Caco-2 (cell line): Measurements from ENCODE around the gene DGCR2. TPM values are rescaled to one million over a fixed set of nuclear protein-coding genes. Genes with fewer than 3 reads are reported as not detected.
"Not testable (repeated sequence)": the region's sequence is repeated elsewhere in the genome, so short reads cannot be mapped to it uniquely, and the experiment has no call there.

ENCODE experiments used
- BruUV-seq: library from RNA; stranded (reverse); fragments of 400-500 nt; replicated peaks from 2 replicates; lab custom pipeline; 2021; lab: Mats Ljungman, UMichigan
- CTCF ChIA-PET: fragments of 300-600 bp; sonication (Branson Sonifier 250); formaldehyde crosslinking; loops from one replicate; lab custom pipeline; 2022; ENCODE audit warnings: antibody characterized with exemption; lab: Charles Lee
- POLR2A ChIA-PET: fragments of 300-600 bp; sonication (Branson Sonifier 250); formaldehyde crosslinking; loops from one replicate; lab custom pipeline; 2022; ENCODE audit warnings: antibody characterized with exemption; lab: Charles Lee
- DNase-seq, 2 experiments: peaks; one replicate each; pipeline versions ENCODE4 v3.0.0 to v3.0.0-alpha.2; 2020 to 2022
- H3K27me3 ChIP-seq: replicated peaks from 2 replicates; pipeline ENCODE4 v1.6.0; 2011; ENCODE audit warnings: low read length; ENCODE audit not compliant: control insufficient read depth, insufficient read depth
- H3K36me3 ChIP-seq: 2 replicates; pipeline ENCODE4 v1.5.1; 2011; ENCODE audit warnings: low read length; ENCODE audit not compliant: control insufficient read depth, insufficient read depth
- H3K4me1 ChIP-seq: fragments of 250-450 bp; sonication (Bioruptor Pico); 2 replicates; pipeline ENCODE4 v1.5.1; 2020; ENCODE audit warnings: mild to moderate bottlenecking
- H3K4me3 ChIP-seq: 2 replicates; pipeline ENCODE4 v1.5.1; 2011; ENCODE audit warnings: low read depth, mild to moderate bottlenecking, control low read depth, low read length
- H3K9me3 ChIP-seq: fragments of 250-450 bp; sonication (Bioruptor Pico); 2 replicates; pipeline ENCODE4 v1.5.1; 2020; ENCODE audit warnings: mild to moderate bottlenecking, moderate library complexity
- H3K27ac Mint-ChIP-seq: one replicate; pipeline ENCODE4 v1.8.0; 2022; ENCODE audit warnings: mixed read lengths; ENCODE audit not compliant: unreplicated experiment
- H3K27me3 Mint-ChIP-seq: one replicate; pipeline ENCODE4 v1.8.0; 2022; ENCODE audit warnings: mixed read lengths; ENCODE audit not compliant: insufficient read depth, unreplicated experiment
- H3K36me3 Mint-ChIP-seq: one replicate; pipeline ENCODE4 v1.8.0; 2022; ENCODE audit warnings: mild to moderate bottlenecking, mixed read lengths; ENCODE audit not compliant: insufficient read depth, unreplicated experiment
- H3K4me1 Mint-ChIP-seq: one replicate; pipeline ENCODE4 v1.8.0; 2022; ENCODE audit warnings: low read depth, mixed read lengths; ENCODE audit not compliant: unreplicated experiment
- H3K4me3 Mint-ChIP-seq: one replicate; pipeline ENCODE4 v1.8.0; 2022; ENCODE audit warnings: mild to moderate bottlenecking, moderate library complexity, mixed read lengths; ENCODE audit not compliant: unreplicated experiment
- H3K9me3 Mint-ChIP-seq: one replicate; pipeline ENCODE4 v1.8.0; 2022; ENCODE audit warnings: mixed read lengths; ENCODE audit not compliant: unreplicated experiment
- intact Hi-C: fragments of 100-400 bp; cut with micrococcal nuclease; formaldehyde crosslinking; loops from one replicate; pipeline ENCODE4 v1.10.0; 2022; ENCODE audit not compliant: unreplicated experiment
- total RNA-seq: library from RNA; stranded (reverse); gene quantifications from 2 replicates; pipeline ENCODE4 v1.2.3, GENCODE V29; 2022

Gene DGCR2
- total RNA-seq, 1 experiment from 2014 or later: 67.9 TPM

DNA sequence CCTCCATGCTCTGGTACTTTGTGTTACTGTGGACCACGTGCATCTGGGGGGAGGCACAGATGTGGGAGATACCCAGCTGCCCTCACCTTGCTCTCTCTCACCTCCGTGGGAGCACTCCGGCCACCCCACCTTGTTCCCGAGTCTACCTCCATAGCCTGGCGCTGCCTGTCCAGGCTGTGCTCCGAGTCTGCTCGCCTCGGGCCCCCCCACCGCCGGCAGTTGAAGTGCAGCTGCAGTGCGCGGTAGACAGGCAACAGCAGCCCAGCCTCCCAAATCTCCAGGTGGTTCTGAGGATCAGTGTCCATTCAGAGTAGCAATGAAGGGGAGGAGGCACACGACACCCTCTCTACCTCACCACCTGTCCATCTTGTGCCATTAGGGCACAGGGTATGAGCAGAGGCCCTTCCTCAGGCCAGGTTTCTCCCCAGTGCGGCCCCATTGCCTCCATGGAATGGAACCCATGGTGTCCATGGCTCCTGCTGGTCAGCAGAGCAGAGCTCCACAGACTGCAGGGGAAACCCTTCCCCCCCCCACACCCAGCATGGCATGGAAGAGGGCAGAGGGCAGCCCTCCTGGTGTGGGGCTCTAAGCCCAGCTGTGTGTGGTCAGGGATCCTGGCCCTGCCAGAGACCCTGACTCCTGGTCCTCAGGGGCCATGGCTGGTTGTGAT, 89.2 kb downstream of the DGCR2 start:
- Mint-ChIP-seq H3K27ac (peak overlapping the region; percentile 19), H3K36me3 (peaks cover 44% of the 10 kb centered on the region)
- intact Hi-C loops: loop anchor here (10.0 kb wide), 1 partner anchor 52 kb away; no protein-coding TSS in a partner anchor
- H3K27me3 ChIP-seq, H3K4me3 Mint-ChIP-seq, H3K4me3 ChIP-seq, H3K9me3 ChIP-seq, BruUV-seq, POLR2A ChIA-PET, H3K9me3 Mint-ChIP-seq, H3K4me1 Mint-ChIP-seq, H3K36me3 ChIP-seq, H3K4me1 ChIP-seq, H3K27me3 Mint-ChIP-seq, DNase-seq: not testable (repeated sequence)
- CTCF ChIA-PET: interaction anchor here (0.6 kb wide), 1 partner anchor 247 kb away, joined by 3 read pairs; no protein-coding TSS in a partner anchor

DNA sequence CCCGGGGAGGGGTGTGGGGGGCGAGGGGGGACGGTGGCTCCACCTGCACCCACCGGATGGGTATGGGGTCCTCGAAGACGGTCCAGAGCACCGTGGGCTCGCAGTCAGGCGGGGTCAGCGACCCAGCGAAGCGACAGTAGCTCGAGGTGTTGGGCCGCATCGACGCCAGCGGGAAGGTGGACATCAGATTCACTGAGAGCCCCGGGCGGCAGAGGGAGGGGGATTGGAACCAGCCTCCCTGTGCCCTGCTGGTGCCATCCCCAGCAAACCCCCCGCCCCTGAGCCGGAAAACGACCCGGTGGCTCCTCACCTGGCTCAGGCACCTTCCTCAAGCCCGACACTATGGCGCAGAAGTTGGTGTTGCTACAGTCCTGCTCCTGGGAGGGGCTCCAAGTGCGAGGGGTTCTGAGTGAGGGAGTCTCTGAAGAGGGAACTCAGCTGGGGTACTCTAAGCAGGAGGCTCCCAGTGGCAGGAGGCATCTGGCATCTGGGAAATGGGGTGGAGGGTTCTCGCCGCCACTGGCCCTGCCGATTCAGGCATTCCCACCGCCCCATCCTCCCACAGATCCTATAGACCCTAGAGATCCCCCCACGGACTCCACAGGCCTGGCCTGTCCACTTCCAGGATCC, 89.9 kb downstream of the DGCR2 start:
- CTCF ChIA-PET, H3K27me3 Mint-ChIP-seq: not testable (repeated sequence)
- H3K36me3 Mint-ChIP-seq: peaks cover 36% of the 10 kb centered on the region

DNA sequence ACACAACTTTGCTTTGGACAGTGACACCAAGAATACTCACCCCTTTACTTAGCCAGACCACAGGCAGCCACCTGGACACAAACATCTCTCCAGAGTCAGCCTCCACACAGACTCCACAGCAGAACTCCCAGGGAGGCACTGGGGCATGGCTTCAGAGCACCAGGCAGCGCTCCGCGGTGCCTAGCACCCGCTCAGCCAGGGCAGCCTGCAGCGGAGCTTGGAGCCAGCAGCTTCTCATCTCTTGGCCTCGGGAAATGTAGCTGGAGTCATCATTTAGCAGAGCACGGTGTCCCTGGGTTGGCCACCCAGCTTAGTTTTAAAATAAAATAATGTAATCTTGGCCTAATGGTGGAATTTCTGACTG, 91.3 kb downstream of the DGCR2 start:
- H3K4me3 Mint-ChIP-seq, H3K4me1 Mint-ChIP-seq, DNase-seq, BruUV-seq, H3K27me3 ChIP-seq, POLR2A ChIA-PET, CTCF ChIA-PET, H3K27ac Mint-ChIP-seq, H3K27me3 Mint-ChIP-seq, H3K4me1 ChIP-seq, H3K4me3 ChIP-seq, H3K9me3 ChIP-seq, H3K9me3 Mint-ChIP-seq, H3K36me3 ChIP-seq: not testable (repeated sequence)
- intact Hi-C loops: loop anchor here (10.0 kb wide), 1 partner anchor 54 kb away; no protein-coding TSS in a partner anchor
- peaks cover 29% of the 10 kb centered on the region for H3K36me3 Mint-ChIP-seq

More for the DNA sequence above, 89.9 kb downstream of the DGCR2 start:
- H3K4me1 ChIP-seq, BruUV-seq, POLR2A ChIA-PET, H3K9me3 Mint-ChIP-seq, H3K36me3 ChIP-seq, H3K4me3 ChIP-seq, H3K4me3 Mint-ChIP-seq, DNase-seq, H3K4me1 Mint-ChIP-seq, H3K27ac Mint-ChIP-seq, H3K27me3 ChIP-seq, H3K9me3 ChIP-seq: not testable (repeated sequence)
- intact Hi-C loops: loop anchor here (10.0 kb wide), 1 partner anchor 53 kb away; no protein-coding TSS in a partner anchor

DNA sequence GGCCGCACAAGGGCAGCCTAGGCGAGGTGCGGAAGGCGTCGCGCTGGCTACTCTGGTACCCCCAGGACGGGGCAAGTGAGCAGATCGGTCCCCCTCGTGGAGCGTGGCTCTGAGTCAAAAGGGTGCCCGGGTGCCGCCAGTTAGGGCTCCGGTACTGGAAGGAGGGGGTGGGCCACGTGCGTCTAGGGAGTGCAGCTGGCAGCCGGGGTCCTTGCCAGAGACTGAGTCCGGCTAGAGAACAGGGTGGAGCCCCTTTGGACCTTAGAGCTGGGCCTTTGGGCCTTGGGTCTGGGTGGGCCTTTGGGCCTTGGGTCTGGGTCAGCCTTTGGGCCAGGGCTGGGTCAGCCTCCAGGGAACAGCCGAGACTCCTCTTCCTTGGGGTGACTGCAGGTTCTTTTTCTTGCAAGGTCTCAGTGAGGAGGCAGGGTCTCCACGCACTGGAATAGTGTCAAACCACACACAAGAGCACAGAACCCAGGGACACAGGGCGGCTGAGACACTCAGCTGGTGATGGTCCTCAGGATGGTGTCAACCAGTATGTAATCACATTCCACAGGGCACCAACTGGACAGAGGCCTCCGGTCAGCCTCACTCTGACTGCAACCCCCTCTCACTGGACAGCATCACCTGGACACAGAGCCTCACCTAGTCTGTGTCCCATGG, 91.9 kb downstream of the DGCR2 start:
- H3K27ac Mint-ChIP-seq, H3K4me1 ChIP-seq, H3K27me3 ChIP-seq, DNase-seq, H3K9me3 Mint-ChIP-seq, BruUV-seq, CTCF ChIA-PET, H3K36me3 ChIP-seq, H3K4me3 ChIP-seq, H3K4me3 Mint-ChIP-seq, H3K27me3 Mint-ChIP-seq, H3K4me1 Mint-ChIP-seq, H3K9me3 ChIP-seq, POLR2A ChIA-PET: not testable (repeated sequence)
- peaks cover 24% of the 10 kb centered on the region for H3K36me3 Mint-ChIP-seq
- intact Hi-C loops: loop anchor here (10.0 kb wide), 1 partner anchor 54 kb away; no protein-coding TSS in a partner anchor

DNA sequence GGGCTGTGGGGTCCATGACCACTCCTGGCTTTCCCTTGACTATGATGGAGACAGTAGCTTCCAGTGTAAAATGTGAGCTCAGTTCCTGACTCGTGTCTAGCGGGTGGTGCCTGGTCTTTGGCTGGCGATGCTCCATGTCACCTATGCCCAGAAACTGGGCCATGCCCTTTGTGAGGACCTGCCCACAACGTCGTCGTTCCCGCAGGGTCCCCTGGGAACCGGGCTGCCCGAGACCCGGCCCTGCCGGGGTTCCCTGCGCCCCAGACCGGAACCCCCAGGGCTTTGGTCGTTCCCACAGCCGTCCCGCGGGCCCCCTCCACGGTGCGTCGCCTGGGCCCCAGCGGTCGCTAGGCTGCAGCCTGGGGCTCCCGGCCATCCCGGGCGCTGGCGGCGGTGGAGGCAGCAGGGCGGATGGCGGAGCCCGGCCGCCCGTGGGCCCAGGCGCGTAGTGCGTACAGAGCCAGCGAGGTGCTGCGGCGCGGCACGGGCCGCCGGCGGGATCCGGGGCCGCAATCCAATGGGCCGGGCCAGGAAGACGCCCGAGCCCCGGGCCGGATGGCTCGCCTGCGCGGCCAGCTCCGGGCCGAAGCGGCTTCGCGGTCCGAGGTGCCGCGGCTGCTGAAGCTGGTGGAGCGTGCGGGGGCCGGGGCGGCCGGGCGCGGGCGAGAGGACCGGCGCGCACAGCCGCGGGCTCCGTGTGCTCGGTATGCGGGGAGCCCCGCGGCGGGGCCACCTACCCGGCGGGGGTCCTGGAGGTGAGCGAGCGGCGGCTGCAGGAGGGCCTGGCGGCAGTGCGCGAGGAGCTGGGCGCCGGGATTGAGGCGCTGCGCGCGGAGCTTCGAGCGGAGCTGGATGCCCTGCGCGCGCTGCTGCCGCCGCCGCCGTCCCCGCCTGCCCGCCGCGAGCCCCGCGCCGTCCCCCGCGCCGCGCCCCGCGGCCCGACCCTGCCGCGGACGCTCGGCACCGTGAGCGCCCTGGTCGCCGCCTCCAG, 92.8 kb downstream of the DGCR2 start:
- CTCF ChIA-PET, H3K4me3 Mint-ChIP-seq, H3K9me3 ChIP-seq, BruUV-seq, H3K36me3 ChIP-seq, H3K4me1 Mint-ChIP-seq, H3K4me3 ChIP-seq, H3K4me1 ChIP-seq, H3K9me3 Mint-ChIP-seq, H3K27ac Mint-ChIP-seq, H3K27me3 ChIP-seq, POLR2A ChIA-PET, H3K27me3 Mint-ChIP-seq, DNase-seq: not testable (repeated sequence)
- H3K36me3 Mint-ChIP-seq: peaks cover 16% of the 10 kb centered on the region
- intact Hi-C loops: loop anchor here (10.0 kb wide), 1 partner anchor 55 kb away; no protein-coding TSS in a partner anchor

DNA sequence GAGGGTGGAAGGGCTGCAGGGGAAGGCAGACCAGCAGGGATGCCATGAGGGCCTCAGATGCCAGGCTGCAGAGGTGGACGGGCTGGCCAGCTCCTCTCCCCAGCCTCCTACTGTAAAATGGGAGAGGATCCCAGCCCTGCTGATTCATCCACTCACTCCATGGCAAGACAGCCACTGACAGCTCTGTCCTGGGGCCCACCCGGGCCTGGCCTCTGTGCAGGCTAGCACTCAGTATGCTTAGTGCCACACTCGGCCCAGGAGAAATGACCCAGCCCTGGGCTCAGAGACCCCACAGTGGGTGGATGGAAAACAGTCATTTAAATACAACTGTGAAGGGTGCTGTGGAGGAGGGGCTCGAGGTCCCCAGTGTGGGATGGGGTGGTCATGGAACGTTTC, 94.2 kb downstream of the DGCR2 start:
- BruUV-seq: not testable (repeated sequence)

More for the DNA sequence above, 94.2 kb downstream of the DGCR2 start:
- H3K9me3 Mint-ChIP-seq, H3K4me3 ChIP-seq, POLR2A ChIA-PET, H3K27me3 ChIP-seq, DNase-seq, H3K4me1 Mint-ChIP-seq, CTCF ChIA-PET, H3K27me3 Mint-ChIP-seq, H3K4me3 Mint-ChIP-seq, intact Hi-C loops, H3K27ac Mint-ChIP-seq, H3K9me3 ChIP-seq, H3K4me1 ChIP-seq, H3K36me3 Mint-ChIP-seq, H3K36me3 ChIP-seq: not testable (repeated sequence)
